ENCODE measurements around the gene DLX1.
"Not testable (repeated sequence)": the region's sequence is repeated elsewhere in the genome, so short reads cannot be mapped to it uniquely, and the experiment has no call there.

DLX1 gene

DNA sequence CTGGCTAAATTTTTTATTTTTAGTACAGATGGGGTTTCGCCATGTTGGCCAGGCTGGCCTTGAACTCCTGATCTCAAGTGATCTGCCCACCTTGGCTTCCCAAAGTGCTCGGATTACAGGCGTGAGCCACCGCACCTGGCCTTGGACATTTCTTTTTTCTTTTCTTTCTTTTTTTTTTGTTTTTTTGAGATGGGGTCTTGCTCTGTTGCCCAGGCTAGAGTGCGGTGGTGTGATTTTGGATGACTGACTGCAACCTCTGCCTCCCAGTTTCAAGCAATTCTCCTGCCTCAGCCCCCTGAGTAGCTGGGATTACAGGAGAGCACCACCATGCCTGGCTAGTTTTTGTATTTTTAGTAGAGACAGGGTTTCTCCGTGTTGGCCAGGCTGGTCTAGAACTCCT lies 28.9 kb downstream of the DLX1 start:
- DNase-seq (ENCODE audit: low read depth, low spot score) = not testable (repeated sequence)

DNA sequence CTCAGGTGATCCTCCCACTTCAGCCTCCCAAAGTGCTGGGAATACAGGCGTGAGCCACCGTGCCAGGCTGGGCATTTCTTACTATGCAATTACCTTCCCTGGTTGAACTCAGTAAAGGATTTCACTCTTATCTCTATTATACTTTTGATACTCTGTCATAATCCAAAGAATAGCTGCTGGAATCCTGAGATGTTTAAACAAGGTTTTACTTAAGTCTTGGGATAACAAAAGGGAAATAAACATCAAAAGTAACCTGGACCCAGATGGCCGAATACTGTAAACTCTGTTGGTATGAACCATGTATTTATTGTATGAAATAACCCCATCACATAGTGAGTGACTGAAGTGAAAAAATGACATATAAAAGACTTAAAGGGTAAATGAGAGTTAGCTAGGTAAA lies 29.3 kb downstream of the DLX1 start:
- DNase-seq (ENCODE audit: low read depth, low spot score) = no peak

DNA sequence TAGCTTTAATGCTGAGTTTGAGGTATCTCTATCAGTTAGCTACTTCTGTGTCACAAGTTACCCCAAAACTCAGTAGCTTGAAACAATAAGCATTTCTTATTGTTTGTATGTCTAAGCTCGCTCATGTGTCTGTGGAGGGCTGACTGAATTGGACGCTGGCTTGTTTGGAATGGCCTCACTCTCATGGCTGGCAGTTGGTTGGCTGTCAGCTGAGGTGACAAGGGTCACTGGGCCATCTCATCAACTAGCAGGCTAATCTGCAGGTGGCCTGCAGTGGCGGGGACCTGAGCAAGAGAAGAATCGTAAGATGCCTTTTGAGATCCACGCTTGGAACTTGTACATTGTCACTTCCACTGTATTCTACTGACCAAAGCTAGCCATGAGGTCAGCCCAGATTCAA lies 30.8 kb downstream of the DLX1 start:
- no peak for DNase-seq (ENCODE audit: low read depth, low spot score)

DNA sequence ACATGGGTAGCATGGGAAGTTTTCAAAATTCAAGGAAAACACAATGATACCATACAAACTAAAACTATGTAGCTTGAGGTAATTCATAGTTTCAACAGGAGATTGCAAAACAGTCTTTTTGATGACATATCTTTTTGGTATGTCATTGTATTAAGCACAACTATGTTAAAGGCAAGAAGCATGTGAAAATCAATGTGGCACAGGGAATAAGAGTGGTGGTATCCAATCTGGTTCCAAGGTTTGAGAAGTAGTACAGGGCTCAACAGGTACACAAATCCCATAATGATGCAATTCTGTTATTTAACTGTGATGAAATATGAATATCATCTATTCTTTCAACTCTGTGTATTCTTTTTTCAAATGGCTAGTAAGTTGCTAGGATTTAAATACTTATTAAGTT lies 33.8 kb downstream of the DLX1 start:
- DNase-seq (ENCODE audit: low read depth, low spot score) = no peak

DNA sequence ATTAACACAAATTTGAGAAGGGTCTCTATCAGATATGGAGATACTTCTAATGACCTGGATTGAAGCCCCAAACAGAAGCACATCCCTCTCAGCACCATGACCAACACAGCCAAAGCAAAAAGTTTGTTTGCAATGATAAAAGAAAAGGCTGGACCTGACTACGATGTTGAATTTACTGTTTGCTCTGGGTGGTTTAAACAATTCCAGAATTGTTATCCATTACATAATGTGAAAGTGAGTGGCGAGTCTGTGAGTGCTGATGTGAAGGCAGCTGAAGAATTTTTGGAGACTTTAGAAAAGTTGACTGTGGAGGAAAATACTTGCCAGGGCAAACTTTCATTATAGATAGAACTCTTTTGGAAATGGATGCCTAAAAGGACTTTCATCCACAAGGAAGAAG lies 34.8 kb downstream of the DLX1 start:
- DNase-seq (ENCODE audit: low read depth, low spot score) = no peak

DNA sequence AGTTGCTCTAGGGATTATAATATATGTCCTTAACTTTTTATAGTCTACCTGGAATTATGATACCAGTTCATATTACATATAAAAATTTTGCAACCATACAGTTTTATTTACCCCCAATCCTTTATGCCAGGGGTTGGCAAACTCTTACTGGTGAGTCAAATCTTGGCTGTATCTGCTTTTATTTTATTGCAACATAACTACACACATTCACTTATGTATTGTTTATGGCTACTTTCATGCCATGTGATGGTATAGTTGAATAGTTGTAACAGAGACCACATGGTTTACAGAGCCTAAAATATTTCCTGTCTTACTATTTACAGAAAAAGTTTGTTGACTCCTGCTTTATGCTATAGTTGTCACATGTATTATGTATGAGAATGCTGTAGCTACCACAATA lies 43.2 kb downstream of the DLX1 start:
- no peak for DNase-seq (ENCODE audit: low read depth, low spot score)

DNA sequence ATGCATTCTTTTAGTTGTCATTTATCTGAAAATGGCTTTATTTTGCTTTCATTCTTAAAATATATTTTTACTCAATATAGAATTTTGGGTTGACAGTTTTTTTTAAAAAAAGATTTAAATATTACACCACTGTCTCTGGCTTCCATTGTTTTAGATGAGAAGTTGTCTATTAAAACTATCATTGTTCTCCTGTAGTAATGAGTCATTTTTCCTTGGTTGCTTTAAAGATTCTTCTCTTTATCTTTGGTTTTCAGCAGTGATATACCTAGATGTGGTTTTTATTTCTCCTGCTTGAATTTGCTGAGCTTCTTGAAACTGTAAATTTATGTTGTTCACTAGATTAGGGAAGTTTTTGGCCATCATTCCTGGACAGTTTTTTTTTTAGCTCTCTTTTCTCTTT lies 44.1 kb downstream of the DLX1 start:
- no peak for DNase-seq (ENCODE audit: low read depth, low spot score)

DNA sequence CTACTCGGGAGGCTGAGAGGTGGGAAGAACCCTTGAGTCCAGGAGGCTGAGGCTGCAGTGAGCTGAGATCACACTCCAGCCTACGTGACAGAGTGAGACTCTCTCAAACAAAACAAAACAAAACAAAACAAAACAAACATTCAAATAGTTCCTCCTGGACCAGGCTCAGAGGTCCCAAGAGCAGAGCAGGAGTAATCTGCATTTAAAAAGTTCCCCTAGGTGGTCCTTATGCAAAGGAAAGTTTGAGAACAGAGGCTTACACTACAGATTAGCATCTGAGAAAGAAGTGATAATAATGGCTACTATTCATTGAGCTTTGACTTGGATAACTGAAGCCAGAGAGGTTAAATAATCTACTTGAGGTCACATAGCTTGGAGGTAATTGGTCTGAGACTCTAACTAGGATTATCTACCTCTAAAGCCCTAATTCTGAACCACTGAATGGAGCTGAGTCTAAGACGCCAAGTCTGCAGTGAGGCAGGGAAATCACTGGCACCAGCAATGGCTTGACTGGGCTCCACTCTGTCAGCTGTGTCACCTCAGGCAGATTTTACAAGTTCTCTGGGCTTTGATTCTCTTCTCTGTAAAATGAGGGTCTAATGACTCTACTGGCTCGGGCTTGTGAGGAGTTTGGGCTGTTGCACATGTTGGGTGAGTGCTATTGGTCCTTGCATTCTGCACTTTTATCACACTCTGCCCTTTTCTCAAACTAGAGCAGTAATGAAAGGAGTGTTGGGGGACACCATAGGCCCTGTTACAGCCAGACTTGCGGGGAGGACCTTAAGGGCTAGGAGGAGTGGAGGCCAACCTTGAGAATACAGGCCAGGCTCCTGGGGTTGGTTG lies 46.6 kb downstream of the DLX1 start:
- no peak for DNase-seq (ENCODE audit: low read depth, low spot score)

DNA sequence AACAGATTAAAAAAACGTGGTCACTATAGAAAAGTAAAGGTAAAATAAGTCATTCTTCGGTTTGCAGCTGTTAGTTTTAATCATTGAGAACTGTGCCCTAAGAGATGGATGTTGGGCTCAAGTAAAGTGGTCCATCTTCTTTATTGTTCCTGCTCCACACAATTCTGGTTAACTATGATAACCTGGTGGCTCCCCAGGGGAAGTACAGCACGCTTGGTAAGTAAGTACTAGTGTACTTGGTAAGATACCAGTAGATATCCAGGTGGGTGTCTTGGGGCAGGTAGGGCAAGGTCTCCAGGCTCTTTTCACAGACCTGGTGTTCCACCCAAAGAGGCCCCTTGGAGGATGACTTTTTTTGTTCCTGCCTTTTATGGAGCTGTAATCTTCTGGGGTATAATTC lies 49.0 kb downstream of the DLX1 start:
- no peak for DNase-seq (ENCODE audit: low read depth, low spot score)

DNA sequence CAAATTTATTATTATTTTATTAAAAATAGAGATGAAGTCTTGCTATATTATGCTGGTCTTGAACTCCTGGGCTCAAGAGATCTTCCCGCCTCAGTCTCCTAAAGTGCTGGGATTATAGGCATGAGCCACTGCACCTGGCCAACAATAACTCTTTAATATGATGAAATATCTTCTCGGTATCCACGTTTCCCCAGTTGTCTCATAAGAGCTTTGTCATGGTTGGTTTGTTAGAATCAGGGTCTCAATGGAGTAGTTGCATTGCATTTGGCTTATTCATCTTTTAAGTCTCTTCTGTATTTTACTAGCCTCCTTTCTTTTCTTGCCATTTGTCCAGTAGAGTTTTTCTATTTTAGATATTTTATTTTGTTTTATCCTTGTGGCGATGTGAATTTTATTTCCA lies 50.1 kb downstream of the DLX1 start:
- DNase-seq (ENCODE audit: low read depth, low spot score) = no peak

DNA sequence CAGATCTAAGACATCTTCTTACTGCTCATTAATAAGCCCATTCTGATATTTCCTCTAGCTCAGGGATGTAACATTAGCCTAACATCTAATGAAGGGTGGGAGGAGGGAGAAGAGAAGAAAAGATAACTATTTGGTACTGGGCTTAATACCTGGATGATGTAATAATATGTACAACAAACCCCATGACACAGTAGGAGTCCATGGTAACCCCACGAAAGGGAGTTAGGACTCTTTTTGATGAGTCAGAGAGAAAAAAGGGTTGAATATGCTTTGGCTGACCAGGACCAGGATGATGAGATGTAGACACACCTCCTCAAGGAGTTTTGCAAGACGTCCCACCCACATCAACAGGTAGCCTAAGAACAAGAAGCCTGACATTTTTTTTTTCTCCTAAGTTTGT lies 51.8 kb downstream of the DLX1 start:
- DNase-seq (ENCODE audit: low read depth, low spot score) = no peak

DNA sequence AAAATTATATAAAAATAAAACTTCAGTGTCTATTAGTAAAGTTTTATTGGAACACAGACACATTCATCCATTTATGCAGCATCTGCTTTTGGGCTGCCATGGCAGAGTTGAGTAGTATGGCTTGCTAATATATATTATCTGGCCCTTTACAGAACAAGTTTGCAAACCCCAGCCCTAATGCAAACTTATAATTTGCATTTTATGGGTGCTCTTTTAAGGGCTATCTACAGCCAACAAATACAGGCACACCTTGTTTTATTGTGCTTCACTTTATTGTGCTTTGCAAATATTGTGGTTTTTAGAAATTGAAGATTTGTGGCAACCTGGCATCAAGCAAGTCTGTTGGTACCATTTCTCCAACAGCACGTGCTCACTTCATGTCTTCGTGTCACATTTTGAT lies 52.6 kb downstream of the DLX1 start:
- no peak for DNase-seq (ENCODE audit: low read depth, low spot score)

DNA sequence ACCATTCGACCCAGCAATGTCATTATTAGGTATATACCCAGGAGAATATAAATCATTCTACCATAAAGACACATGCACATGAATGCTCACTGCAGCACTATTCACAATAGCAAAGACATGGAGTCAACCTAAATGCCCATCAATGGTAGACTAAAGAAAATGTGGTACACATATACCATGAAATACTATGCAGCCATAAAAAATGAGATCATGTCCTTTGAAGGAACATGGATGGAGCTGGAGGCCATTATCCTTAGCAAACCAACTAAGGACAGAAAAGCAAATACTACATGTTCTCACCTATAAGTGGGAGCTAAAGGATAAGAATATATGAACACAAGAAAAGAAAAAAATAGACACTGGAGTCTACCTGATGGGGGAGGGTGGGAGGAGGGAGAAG lies 53.4 kb downstream of the DLX1 start:
- not testable (repeated sequence) for DNase-seq (ENCODE audit: low read depth, low spot score)
